Activated CD4-positive, alpha-beta T cell treated with anti-CD3 and anti-CD28 coated beads, Interleukin-2, amount 10 ng/mL, durations not matched to agents 7 days and 5 days (primary cell): ENCODE results near the gene MYO7B. TPM values are rescaled to one million over a fixed set of nuclear protein-coding genes. Genes with fewer than 3 reads are reported as not detected.
A peak's percentile ranks its signal among the peaks of the same experiment; 100 is the strongest.
"Not testable (repeated sequence)": the region's sequence is repeated elsewhere in the genome, so short reads cannot be mapped to it uniquely, and the experiment has no call there.

Experiments used
- CTCF ChIA-PET: fragments of 350-600 bp; sonication (Branson Sonifier 250); formaldehyde crosslinking; loops from one replicate; lab custom pipeline; 2021; ENCODE audit warnings: antibody characterized with exemption; lab: Charles Lee
- POLR2A ChIA-PET: fragments of 350-600 bp; sonication (Branson Sonifier 250); formaldehyde crosslinking; loops from one replicate; lab custom pipeline; 2021; ENCODE audit warnings: antibody characterized with exemption; lab: Charles Lee
- DNase-seq: peaks from one replicate; pipeline ENCODE4 v3.0.0-alpha.2; 2020
- H3K27ac Mint-ChIP-seq: one replicate; pipeline ENCODE4 v1.8.0; 2021; ENCODE audit warnings: mild to moderate bottlenecking, moderate library complexity, mixed read lengths
- H3K27me3 Mint-ChIP-seq: one replicate; pipeline ENCODE4 v1.8.0; 2021; ENCODE audit warnings: mixed read lengths
- H3K36me3 Mint-ChIP-seq: one replicate; pipeline ENCODE4 v1.8.0; 2021; ENCODE audit warnings: low read depth, mixed read lengths
- H3K4me1 Mint-ChIP-seq: one replicate; pipeline ENCODE4 v1.8.0; 2021; ENCODE audit warnings: mixed read lengths
- H3K4me3 Mint-ChIP-seq: one replicate; pipeline ENCODE4 v1.8.0; 2021; ENCODE audit warnings: mild to moderate bottlenecking, moderate library complexity, mixed read lengths
- H3K9me3 Mint-ChIP-seq: one replicate; pipeline ENCODE4 v1.8.0; 2021; ENCODE audit warnings: mixed read lengths
- total RNA-seq, 2 experiments: library from RNA; stranded (reverse); gene quantifications; one replicate each; pipeline ENCODE4 v1.2.3, GENCODE V29; 2021

Gene MYO7B
- total RNA-seq, 2 experiments from 2014 or later = 0.60 to 0.69 TPM

DNA sequence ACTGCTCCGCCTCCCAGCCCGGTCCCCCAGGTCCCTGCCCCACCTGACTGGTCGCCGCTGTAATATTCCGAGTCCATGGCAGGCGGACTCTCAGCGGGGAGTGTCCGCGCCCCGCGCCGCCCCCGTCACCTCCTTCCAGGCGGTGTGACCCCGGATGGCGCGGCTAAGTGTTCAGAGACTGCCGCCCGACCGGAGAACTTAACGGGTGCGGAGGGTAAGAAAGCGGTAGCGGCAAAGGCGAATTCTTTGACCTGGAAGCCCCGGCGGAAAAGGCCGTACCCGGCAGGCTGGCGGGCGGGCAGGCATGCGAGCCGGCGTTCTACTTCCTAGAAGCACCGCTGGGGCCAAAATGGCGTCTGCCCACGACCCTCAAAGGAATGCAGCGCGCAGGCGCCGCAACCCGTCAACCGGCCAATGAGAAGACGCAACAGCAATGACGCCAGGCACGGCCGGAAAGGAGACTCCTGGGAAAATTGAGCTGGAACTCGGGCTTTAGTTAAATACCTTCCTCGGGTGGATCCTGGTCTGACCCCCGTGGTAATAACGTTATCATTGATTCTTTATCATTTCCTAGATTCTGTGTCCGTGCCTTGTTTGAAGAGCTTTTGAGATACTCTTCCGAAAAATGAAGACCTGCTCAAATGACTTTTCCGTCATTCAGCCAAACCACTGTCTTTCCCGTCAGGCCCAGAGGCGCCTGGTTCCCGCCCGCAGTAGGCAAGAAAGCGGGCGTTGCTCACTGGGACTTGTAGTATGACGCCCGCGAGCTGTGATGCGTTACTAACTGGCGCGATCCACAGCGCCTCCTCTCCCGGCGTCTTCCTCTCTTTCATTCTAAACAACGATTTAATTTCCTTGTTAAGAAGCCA, 9.1 kb upstream of the MYO7B start, which contains the start of gene IWS1:
TSS of gene IWS1 (minus strand) at position 358 of the 869 bp plus-strand sequence. CDS start at position 77, 281 bp downstream.
- peaks cover 15% of the 10 kb centered on the region for H3K36me3 Mint-ChIP-seq
- H3K4me3 Mint-ChIP-seq = peak within 1 kb of the TSS; percentile 95
- CTCF ChIA-PET = interaction anchor here (0.7 to 1.1 kb wide), 5 partner anchors 13 to 320 kb away, joined by 3 to 5 read pairs (median 4); no protein-coding TSS in a partner anchor
- peaks cover 2% of the 10 kb centered on the region for H3K9me3 Mint-ChIP-seq
- DNase-seq = peak; percentile 96
- POLR2A ChIA-PET = interaction anchor here (0.6 to 0.7 kb wide), 2 partner anchors 49 to 873 kb away, joined by 3 to 5 read pairs; no protein-coding TSS in a partner anchor
- H3K27ac Mint-ChIP-seq = peak within 1 kb of the TSS; percentile 91
- H3K4me1 Mint-ChIP-seq = peaks cover 26% of the 10 kb centered on the region
- peaks cover 2% of the 10 kb centered on the region for H3K27me3 Mint-ChIP-seq

DNA sequence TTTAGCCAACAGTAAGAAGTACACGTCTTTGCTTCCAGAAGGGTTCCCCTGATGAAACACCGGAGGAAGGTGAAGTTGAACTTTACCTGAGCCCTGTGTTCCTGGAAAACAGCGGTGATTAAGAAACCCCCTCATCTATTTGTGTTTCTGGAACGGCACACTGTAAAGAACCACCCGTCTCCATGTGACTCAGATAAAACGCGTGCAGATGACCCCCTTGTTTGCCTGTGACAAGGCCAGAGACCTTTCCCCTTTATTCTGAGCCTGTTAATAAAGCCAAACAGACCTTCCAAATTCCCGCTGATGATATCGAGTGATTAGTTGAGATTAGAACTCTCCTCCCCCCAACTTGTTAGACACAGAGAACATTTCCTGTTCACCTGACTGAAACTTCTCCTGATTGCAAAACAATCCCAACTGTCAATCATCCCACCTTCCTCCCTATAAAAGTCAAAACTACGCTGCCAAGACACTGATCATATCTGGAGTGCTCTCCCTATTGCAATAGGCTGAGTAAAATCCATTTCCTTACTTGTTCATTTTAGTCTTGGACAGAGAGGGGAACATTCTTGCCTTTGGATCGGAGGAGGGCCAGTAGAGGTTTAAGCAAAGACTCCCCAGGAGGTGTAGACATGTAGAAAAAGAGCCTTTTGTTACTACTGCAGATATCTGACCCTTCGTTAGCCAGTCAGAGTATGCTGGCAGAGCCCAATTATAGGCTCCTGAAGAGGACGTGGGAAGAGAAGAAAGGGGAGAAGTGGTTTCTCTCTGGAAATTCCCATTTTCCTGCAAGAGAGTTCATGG, 8.3 kb upstream of the MYO7B start:
- Mint-ChIP-seq H3K9me3 (peaks cover 2% of the 10 kb centered on the region), H3K36me3 (peaks cover 12% of the 10 kb centered on the region), H3K27me3 (peaks cover 2% of the 10 kb centered on the region), H3K4me3 (peak overlapping the region; percentile 95), H3K4me1 (peaks cover 23% of the 10 kb centered on the region), H3K27ac (peak overlapping the region; percentile 91)
- DNase-seq = no peak
- POLR2A ChIA-PET = no interaction called here
- CTCF ChIA-PET = interaction anchor here (0.8 to 1.6 kb wide), 6 partner anchors 10 to 123 kb away, joined by 3 to 5 read pairs (median 4); no protein-coding TSS in a partner anchor

DNA sequence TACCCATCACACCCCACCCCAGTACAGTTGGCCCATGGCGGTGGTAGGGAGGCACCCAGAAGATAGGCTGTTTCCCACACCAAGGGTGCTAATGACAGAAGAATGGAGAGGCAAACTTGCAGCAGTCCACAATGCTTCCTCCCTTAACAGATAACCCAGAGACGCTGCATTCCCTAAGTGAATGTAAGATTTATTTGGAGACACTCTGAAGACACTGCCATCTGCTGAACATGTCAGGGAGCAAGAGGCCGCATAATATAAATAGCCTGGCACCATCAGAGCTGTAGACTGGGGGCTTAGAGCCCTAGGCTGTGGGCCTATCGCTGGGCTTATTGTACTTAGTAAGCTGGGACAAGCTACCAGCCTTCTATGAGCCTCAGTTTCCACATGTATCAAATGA, 7.0 kb upstream of the MYO7B start:
- Mint-ChIP-seq H3K9me3 (peaks cover 2% of the 10 kb centered on the region), H3K27ac (no peak overlapping the region), H3K36me3 (peaks cover 8% of the 10 kb centered on the region), H3K27me3 (peaks cover 2% of the 10 kb centered on the region), H3K4me1 (peaks cover 17% of the 10 kb centered on the region), H3K4me3 (no peak overlapping the region)
- ChIA-PET POLR2A (no interaction called here), CTCF (interaction anchor here (0.9 to 2.1 kb wide), 5 partner anchors 9 to 121 kb away, joined by 3 to 5 read pairs (median 3); no protein-coding TSS in a partner anchor)
- no peak for DNase-seq

DNA sequence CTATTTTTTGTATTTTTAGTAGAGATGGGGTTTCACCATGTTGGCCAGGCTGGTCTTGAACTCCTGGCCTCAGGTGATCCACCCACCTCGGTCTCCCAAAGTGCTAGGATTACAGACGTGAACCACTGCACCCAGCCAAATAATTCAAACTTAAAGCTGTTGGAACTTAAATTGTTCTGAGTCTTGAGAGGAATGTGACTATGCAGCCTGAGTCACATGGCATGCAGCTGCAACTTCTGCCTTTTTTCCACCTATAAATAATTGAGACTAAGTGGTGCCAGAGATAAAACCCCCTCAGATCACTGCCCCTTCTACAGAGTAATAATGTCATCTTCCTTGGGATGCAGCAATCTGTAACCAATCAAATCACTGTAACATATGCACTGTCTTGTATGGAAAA, 6.1 kb upstream of the MYO7B start:
- H3K36me3 Mint-ChIP-seq, H3K9me3 Mint-ChIP-seq, DNase-seq, POLR2A ChIA-PET, H3K27me3 Mint-ChIP-seq, H3K4me3 Mint-ChIP-seq, H3K27ac Mint-ChIP-seq: not testable (repeated sequence)
- H3K4me1 Mint-ChIP-seq = peaks cover 12% of the 10 kb centered on the region
- CTCF ChIA-PET = interaction anchor here (1.3 to 2.1 kb wide), 2 partner anchors 21 to 50 kb away, joined by 3 to 5 read pairs; no protein-coding TSS in a partner anchor

DNA sequence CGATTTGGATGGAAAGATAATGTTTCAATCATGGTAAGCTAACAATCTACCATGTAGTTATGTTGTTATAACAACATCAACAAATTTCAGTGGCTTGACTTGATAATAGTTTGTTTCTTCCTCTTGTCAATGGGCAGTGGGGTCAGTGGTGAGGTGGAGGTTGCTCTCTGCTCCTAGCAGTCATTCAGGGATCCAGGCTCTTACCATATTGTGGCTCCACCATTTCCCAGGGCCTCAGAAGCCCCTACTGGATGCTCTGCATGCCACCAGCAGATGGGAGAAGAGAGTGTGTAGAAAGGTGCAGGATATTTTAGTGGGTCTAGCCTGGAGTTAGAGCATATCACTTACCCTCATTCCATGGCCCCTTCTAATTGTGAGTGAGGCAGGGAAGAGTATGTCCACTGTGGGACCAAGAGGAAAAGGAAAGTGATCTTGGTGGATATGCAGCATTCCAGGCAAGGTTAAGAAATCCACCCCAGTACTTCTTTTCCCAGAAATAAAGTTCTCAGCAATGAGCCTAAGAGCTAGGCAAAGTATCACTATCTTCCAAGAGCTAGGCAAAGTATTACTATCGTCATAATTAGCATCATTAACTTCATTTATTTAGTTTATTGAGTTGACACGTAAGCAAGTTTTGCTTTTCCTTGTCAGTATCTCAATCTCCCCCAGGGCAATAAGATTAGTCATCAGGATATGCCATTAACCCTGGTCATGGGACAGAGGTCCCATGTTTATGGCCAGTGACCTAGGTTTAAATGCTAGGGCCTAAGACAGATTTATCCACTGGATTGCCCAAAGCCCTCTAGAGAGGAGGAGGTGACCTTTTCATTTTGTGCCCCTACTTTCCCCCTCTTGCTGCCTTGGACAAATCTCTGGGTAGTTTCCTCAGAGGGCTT, 5.0 kb upstream of the MYO7B start:
- H3K27me3 Mint-ChIP-seq = peaks cover 9% of the 10 kb centered on the region
- ChIA-PET POLR2A (no interaction called here), CTCF (interaction anchor here (1.6 kb wide), 1 partner anchor 40 kb away, joined by 3 read pairs; no protein-coding TSS in a partner anchor)
- H3K4me3 Mint-ChIP-seq = no peak overlapping the region
- H3K27ac Mint-ChIP-seq = no peak overlapping the region
- H3K4me1 Mint-ChIP-seq = peaks cover 12% of the 10 kb centered on the region
- peaks cover 2% of the 10 kb centered on the region for H3K36me3 Mint-ChIP-seq
- H3K9me3 Mint-ChIP-seq = peaks cover 2% of the 10 kb centered on the region
- no peak for DNase-seq

DNA sequence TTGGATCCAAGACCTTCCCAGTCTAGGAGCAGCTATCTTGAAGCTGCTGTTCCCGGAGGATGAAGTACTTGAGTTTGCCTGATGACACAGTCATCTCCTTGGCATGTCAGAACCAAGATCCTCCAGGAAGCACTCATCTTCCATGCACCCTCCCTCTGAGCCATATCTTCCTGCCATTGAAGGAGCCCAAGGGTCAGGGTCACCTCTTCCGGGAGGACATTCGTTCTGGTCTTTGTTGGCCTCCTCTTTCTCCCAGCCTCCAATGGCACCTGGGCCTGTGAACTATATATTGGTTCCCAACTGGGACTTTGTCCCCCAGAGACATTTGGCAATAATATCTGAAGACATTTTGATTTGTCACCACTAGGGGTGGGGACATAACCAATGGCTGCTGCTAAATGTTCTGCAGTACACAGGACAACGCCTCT, 4.2 kb upstream of the MYO7B start:
- DNase-seq = no peak
- CTCF ChIA-PET = interaction anchor here (1.6 kb wide), 1 partner anchor 41 kb away, joined by 3 read pairs; no protein-coding TSS in a partner anchor
- peaks cover 2% of the 10 kb centered on the region for H3K9me3 Mint-ChIP-seq
- H3K4me3 Mint-ChIP-seq = no peak overlapping the region
- POLR2A ChIA-PET = no interaction called here
- peaks cover 9% of the 10 kb centered on the region for H3K27me3 Mint-ChIP-seq
- no peak overlapping the region for H3K27ac Mint-ChIP-seq
- peaks cover 12% of the 10 kb centered on the region for H3K4me1 Mint-ChIP-seq
- peaks cover 2% of the 10 kb centered on the region for H3K36me3 Mint-ChIP-seq

DNA sequence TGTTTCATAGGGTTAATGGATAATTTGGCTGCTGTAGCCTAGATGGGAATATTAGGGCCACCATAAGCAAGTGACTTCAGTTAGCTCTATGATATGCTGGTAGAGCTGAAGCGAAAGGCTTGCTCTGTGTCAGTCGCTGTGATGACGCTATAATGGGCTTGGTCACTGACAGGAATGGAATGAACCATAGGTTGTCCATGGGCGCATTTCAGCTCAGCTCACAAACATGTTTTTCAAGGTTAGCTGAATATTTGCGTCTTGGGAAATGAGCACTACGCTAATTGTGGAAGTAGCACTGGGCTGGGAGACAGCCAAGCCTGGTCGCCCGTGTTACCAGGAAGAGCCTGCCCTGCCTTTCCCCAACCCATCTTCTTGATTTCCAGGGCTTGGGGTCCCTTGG, 3.2 kb upstream of the MYO7B start:
- CTCF ChIA-PET = no interaction called here
- DNase-seq = no peak
- Mint-ChIP-seq H3K27me3 (peaks cover 11% of the 10 kb centered on the region), H3K27ac (no peak overlapping the region), H3K4me1 (peaks cover 6% of the 10 kb centered on the region), H3K36me3 (peaks cover 2% of the 10 kb centered on the region), H3K4me3 (no peak overlapping the region), H3K9me3 (peaks cover 2% of the 10 kb centered on the region)
- POLR2A ChIA-PET = no interaction called here

DNA sequence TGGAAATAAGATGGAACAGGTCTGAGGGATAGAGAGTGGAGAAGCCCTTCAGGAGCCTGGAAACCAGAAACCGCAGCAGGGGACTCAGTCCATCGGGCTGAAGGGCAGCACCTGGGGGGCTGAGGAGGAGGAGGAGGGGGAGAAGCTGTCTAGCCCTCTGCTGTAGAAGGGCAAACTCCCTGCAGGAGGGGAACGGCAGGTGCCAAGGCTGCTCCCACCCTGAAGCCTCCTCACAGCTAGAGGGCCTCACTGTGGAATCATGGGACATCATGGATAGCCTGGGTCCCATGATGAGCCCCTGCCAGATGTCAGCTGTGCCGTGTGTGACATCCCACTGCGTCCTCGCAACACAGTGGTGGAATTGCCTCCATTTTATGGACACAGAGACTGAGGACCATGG, 435 bp downstream of the MYO7B start:
- Mint-ChIP-seq H3K4me3 (no peak overlapping the region), H3K9me3 (no peaks in the 10 kb centered on the region), H3K4me1 (no peaks in the 10 kb centered on the region), H3K27me3 (peaks cover 28% of the 10 kb centered on the region), H3K27ac (no peak overlapping the region), H3K36me3 (no peaks in the 10 kb centered on the region)
- ChIA-PET CTCF (interaction anchor here (1.0 kb wide), 1 partner anchor 15 kb away, joined by 3 read pairs; no protein-coding TSS in a partner anchor), POLR2A (no interaction called here)
- no peak for DNase-seq

DNA sequence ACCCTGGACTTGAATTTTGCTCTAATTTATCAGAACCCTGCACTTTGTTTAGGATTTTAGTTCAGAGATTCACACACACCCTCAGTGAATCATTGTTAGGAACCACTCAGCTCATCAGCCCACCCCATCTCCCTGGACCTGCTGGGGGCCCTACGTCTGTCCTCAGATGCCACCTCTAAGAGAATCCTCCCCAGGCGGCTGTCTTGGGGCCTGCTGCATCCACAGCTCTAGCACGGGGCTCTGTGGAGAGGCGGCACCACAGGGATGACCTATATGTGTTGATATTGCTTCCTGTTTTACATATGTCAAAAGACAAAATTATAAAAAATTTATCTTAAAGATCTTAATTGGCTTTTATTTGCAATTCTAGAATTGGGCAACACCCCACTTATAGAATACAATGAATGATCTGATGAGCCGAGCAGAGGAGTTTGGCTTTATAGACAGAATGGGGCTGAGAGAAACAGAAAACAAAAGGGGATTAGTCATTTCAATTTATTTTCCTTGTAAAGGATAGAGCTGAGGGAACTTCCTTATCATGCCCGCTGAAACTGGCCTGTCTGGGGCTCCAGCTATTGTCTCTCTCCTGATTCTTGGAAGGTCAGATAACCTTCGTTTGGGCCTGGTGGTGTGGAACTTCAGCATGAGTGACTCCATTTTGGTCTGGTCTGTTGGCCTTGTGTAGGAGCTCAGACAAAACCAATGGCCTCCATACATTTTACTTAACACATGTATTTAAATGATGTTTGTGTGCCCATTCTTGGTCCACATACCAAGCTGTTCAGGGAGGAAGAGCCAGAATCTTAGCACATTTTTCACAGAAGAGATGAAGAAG, 1.4 kb downstream of the MYO7B start:
- Mint-ChIP-seq H3K27me3 (peaks cover 37% of the 10 kb centered on the region), H3K9me3 (no peaks in the 10 kb centered on the region), H3K27ac (no peak overlapping the region), H3K36me3 (no peaks in the 10 kb centered on the region), H3K4me3 (no peak overlapping the region), H3K4me1 (no peaks in the 10 kb centered on the region)
- POLR2A ChIA-PET = no interaction called here
- DNase-seq = no peak
- CTCF ChIA-PET = interaction anchor here (0.6 to 1.1 kb wide), 4 partner anchors 9 to 356 kb away, joined by 3 to 5 read pairs (median 4); no protein-coding TSS in a partner anchor

DNA sequence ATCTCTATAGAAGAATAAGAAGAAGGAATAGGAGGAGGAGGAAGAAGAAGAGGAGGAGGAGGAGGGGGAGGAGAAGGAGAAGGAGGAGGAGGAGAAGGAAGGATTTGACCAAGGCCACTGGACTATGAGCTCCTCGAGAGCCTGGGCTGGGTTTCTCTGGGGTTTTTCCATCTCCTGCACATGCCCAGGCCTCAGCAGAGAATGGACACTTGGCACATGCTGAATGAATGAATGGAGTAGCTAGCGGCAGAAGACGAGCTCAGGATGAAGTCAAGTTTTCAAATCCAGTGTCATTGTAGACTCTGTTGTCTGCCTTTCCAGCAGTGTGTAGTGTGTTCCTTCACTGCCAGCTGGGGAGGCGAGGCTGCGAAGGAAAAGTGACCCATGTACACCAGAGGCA, 2.2 kb downstream of the MYO7B start:
- H3K27me3 Mint-ChIP-seq = peaks cover 39% of the 10 kb centered on the region
- POLR2A ChIA-PET = no interaction called here
- CTCF ChIA-PET = interaction anchor here (0.6 to 1.1 kb wide), 4 partner anchors 9 to 356 kb away, joined by 3 to 5 read pairs (median 4); no protein-coding TSS in a partner anchor

DNA sequence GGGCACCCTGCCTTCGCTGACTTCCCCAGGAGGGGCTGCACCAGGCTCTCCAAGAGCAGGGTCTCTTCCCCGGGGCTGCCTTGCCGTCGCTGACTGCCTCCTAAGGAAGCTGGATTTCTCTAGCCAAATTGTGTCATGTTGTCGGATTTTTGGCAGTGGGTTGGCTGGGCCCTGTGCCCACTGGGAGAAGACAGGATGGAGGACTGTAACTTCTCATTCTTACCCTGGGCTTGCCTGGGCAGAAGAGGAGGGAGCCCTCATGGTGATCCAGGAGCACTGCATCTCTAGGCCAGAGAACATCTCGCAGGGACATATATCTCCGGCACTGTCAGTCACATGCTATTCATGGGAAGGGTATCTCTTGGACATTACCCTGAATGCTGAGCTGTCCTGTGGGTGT, 6.3 kb downstream of the MYO7B start:
- H3K36me3 Mint-ChIP-seq = no peaks in the 10 kb centered on the region
- no peaks in the 10 kb centered on the region for H3K4me1 Mint-ChIP-seq
- peaks cover 37% of the 10 kb centered on the region for H3K27me3 Mint-ChIP-seq
- CTCF ChIA-PET = interaction anchor here (0.7 to 1.2 kb wide), 2 partner anchors 45 to 917 kb away, joined by 3 read pairs; no protein-coding TSS in a partner anchor
- DNase-seq = no peak
- H3K9me3 Mint-ChIP-seq = no peaks in the 10 kb centered on the region
- no peak overlapping the region for H3K4me3 Mint-ChIP-seq
- POLR2A ChIA-PET = no interaction called here
- H3K27ac Mint-ChIP-seq = no peak overlapping the region

More for the DNA sequence above, 2.2 kb downstream of the MYO7B start:
- Mint-ChIP-seq H3K9me3 (no peaks in the 10 kb centered on the region), H3K27ac (no peak overlapping the region), H3K4me3 (no peak overlapping the region), H3K36me3 (no peaks in the 10 kb centered on the region), H3K4me1 (no peaks in the 10 kb centered on the region)
- no peak for DNase-seq
